ENCODE data around the gene ARTN. TPM values are rescaled to one million over a fixed set of nuclear protein-coding genes. Genes with fewer than 3 reads are reported as not detected.
A peak's percentile ranks its signal among the peaks of the same experiment; 100 is the strongest.

The ARTN gene
- total and polyA plus RNA-seq, 9 of the 15 experiments (the other 6 are each of a cell fraction or from before 2014, with no cell fraction given) = 0.06 to 0.38 TPM; not detected in 7

GRCh38 chr1:43974443-43975248 lies 41.0 kb downstream of the ARTN start, which contains the start of gene ATP6V0B (continued):
- TF ChIP-seq ETS1 (conservative IDR thresholded peaks at IDR 0.05; ENCODE audit: control insufficient read depth, low read depth, low read length) (peak; percentile 99), NR3C1 (CRISPR knock-in tag; IDR thresholded peaks at IDR 0.05) (no peak), PCBP1 (IDR thresholded peaks at IDR 0.05; ENCODE audit: low read depth, low read length, poor library complexity, severe bottlenecking) (no peak), RFX5 (IDR thresholded peaks at IDR 0.05; ENCODE audit: low read depth, low read length) (no peak), NCOA1 (IDR thresholded peaks at IDR 0.05; ENCODE audit: low read depth) (no peak), ATF6 (CRISPR knock-in tag; IDR thresholded peaks at IDR 0.05) (peak; percentile 92; the same call in 1 of the 2 replicates), CLOCK (CRISPR knock-in tag; IDR thresholded peaks at IDR 0.05; ENCODE audit: borderline replicate concordance) (peak; percentile 87; the same call in 1 of the 2 replicates), TFE3 (CRISPR knock-in tag; IDR thresholded peaks at IDR 0.05) (peak; percentile 100), ZNF212 (CRISPR knock-in tag; IDR thresholded peaks at IDR 0.05) (no peak), GTF2A2 (tag; IDR thresholded peaks at IDR 0.05) (no peak), RHOXF2B (CRISPR knock-in tag; conservative IDR thresholded peaks at IDR 0.05) (no peak), DMBX1 (CRISPR knock-in tag; IDR thresholded peaks at IDR 0.05; ENCODE audit: borderline replicate concordance) (no peak; the same call in 1 of the 2 replicates)

All from K562 (cell line).